A673 (cell line): ENCODE results near the gene FNTB.

Source experiments
- CTCF ChIP-seq: fragments of 300-800, 200-600 bp; sonication (generic); conservative IDR thresholded peaks from 2 replicates; pipeline ENCODE4 v1.5.1; 2017; ENCODE audit warnings: low read depth, mild to moderate bottlenecking, antibody characterized with exemption, low read length, moderate library complexity, mixed read lengths
- EZH2 ChIP-seq: fragments of 200-600 bp; sonication (generic); IDR thresholded peaks from 2 replicates; pipeline ENCODE4 v1.6.1; 2017; ENCODE audit warnings: borderline replicate concordance, low read depth, mild to moderate bottlenecking, mixed read lengths, antibody characterized with exemption, low read length; ENCODE audit not compliant: poor library complexity, severe bottlenecking

GRCh38 chr14:65101631-65102440 lies 115.1 kb downstream of the FNTB start:
- TF ChIP-seq CTCF: no peak
- TF ChIP-seq EZH2: no peak
